Measurements from ENCODE around the gene CCR7. TPM values are rescaled to one million over a fixed set of nuclear protein-coding genes. Genes with fewer than 3 reads are reported as not detected.

CCR7 gene
- total RNA-seq, 1 donor from 2014 or later, result 1.1 TPM

DNA sequence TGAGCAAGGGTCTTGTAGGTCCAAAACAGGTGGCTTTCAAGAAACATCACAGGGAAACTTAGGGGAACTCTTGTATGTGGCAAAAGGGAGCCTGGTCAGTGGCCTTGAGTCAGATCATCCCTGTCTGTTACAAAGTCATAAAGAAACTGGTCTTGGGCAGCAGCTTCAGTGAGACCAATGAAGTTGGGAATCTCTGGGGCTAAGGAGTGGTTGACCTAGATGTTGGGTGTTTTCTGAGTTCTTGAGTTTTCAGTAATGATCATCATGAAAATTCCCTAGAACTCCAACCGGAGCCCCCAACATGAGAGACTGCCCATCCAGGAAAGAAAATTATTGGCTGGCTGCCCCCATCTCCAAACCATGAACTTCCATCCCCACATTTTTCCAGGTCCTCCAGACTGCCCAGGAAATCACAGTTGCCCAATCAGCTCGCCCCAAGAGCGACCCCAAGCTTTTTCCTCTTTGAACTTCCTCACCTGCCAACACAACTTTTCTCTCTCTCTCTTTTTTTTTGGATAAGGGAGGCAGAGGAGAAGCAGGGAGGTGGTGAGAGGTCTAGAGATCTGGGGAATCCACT is 3.9 kb downstream of the CCR7 start:
- Histone ChIP-seq H3K27me3 (no peaks in the 10 kb centered on the region), H3K27ac (no peak overlapping the region), H3K4me1 (peaks cover 26% of the 10 kb centered on the region), H3K9me3 (no peaks in the 10 kb centered on the region), H3K36me3 (no peaks in the 10 kb centered on the region), H3K4me3 (no peak overlapping the region)
- intact Hi-C loops (cut with DNase I), result no loop called here
- DNase-seq, result no peak
- no peak for ATAC-seq
- TF ChIP-seq, protein P1, sequence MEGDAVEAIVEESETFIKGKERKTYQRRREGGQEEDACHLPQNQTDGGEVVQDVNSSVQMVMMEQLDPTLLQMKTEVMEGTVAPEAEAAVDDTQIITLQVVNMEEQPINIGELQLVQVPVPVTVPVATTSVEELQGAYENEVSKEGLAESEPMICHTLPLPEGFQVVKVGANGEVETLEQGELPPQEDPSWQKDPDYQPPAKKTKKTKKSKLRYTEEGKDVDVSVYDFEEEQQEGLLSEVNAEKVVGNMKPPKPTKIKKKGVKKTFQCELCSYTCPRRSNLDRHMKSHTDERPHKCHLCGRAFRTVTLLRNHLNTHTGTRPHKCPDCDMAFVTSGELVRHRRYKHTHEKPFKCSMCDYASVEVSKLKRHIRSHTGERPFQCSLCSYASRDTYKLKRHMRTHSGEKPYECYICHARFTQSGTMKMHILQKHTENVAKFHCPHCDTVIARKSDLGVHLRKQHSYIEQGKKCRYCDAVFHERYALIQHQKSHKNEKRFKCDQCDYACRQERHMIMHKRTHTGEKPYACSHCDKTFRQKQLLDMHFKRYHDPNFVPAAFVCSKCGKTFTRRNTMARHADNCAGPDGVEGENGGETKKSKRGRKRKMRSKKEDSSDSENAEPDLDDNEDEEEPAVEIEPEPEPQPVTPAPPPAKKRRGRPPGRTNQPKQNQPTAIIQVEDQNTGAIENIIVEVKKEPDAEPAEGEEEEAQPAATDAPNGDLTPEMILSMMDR (IDR thresholded peaks at IDR 0.05), result no peak

DNA sequence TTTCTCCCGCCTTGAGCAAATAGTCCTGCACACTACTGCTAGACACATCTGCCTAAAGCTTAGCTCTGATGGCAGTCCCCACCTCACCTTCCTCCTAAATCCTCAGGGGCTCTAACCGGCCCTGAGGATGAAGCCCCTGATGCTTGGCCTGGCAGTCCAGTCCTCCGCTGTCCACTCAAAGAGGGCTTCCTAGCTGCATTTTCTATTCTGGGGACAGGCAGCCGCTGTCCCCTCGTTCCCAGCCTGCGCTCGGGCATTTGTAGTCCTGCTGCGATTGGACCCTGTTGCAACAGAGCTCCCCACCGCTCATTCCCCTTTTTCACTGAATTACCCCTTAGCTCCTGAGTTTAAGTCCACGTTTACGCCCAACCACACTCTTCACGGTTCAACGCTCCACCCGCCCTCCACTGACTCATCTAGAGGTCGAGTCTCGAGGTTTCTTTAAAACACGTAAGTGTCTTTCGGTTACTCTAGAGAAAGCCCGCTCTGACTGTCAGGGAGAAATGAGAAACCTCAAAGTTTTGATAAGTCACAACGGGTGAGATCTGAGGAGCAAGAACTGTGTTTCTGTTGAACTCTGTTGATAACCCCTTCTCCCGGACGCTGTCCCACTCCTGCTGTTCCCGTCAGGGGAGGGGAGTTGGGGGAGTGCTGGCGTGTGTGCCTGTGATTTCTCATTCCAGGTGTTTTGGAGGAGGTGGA is 4.5 kb downstream of the CCR7 start:
- Histone ChIP-seq H3K36me3 (no peaks in the 10 kb centered on the region), H3K4me3 (peak overlapping the region; percentile 12), H3K27me3 (no peaks in the 10 kb centered on the region), H3K9me3 (no peaks in the 10 kb centered on the region), H3K27ac (peak overlapping the region; percentile 66), H3K4me1 (peaks cover 30% of the 10 kb centered on the region)
- intact Hi-C loops (cut with DNase I), result no loop called here
- ATAC-seq (peak; percentile 4), DNase-seq (peak; percentile 48)
- TF ChIP-seq, protein P1 (IDR thresholded peaks at IDR 0.05), result peak; percentile 15

DNA sequence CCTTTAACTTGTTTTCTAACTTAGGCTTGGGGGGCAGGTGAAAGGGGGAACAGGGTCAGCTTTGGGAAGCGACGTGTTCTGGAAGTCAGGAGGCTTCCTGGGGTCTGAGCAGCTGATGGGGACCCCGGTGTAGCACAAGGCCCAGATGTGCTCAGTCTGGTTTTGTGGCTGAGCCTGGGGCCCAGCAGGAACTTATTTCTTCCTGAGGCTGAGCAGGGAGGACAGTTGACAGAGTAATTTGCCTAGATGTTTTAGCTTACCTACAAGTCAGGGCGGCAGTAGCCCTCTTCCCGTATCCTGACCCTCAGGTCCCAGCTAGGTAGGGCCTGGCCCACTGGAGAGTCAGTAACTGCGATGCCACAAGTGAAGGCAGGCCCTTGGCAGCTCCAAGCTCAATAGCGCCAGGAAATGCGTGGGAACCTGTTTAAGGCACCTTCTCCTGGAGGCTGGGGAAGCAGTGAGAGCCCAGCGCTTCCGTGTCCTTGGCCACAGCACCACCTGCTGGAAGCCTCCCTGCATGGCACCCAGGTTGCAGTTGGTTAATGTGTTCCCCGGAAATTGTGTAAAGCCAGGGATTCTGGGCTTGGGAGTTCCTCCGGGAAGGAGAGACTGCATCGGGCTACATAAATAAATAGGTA is 5.2 kb downstream of the CCR7 start:
- H3K36me3 ChIP-seq, result no peaks in the 10 kb centered on the region
- intact Hi-C loops (cut with DNase I), result loop anchor here (5.0 kb wide), 1 partner anchor 118 kb away; the partner anchor contains the start of gene IGFBP4
- TF ChIP-seq, protein P1 (IDR thresholded peaks at IDR 0.05), result peak; percentile 99
- peak; percentile 93 for DNase-seq
- H3K27me3 ChIP-seq, result no peaks in the 10 kb centered on the region
- peak; percentile 97 for ATAC-seq
- peaks cover 30% of the 10 kb centered on the region for H3K4me1 ChIP-seq
- peak overlapping the region; percentile 66 for H3K27ac ChIP-seq
- H3K4me3 ChIP-seq, result peak overlapping the region; percentile 12
- no peaks in the 10 kb centered on the region for H3K9me3 ChIP-seq

DNA sequence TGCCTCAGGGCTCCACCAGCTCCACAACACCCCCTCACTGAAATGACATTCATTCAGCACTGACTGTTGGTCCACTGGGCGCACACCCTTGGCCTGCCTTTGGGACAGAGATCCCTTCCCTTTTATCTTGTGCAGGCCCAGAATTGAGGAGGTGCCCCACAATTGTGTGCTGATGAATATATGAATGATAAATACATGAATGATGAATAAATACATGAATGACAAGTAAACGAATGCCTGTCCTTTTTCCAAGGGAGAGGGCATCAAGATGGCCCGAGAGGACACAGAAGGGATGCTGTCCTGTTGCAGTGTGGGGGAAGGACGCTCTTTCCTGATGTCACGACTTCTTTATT is 5.7 kb downstream of the CCR7 start:
- H3K9me3 ChIP-seq, result no peaks in the 10 kb centered on the region
- ATAC-seq (no peak), DNase-seq (no peak)
- intact Hi-C loops (cut with DNase I), result loop anchor here (5.0 kb wide), 1 partner anchor 117 kb away; the partner anchor contains the start of gene IGFBP4
- peak overlapping the region; percentile 66 for H3K27ac ChIP-seq
- H3K27me3 ChIP-seq, result no peaks in the 10 kb centered on the region
- no peaks in the 10 kb centered on the region for H3K36me3 ChIP-seq
- TF ChIP-seq, protein P1 (IDR thresholded peaks at IDR 0.05), result no peak
- peaks cover 34% of the 10 kb centered on the region for H3K4me1 ChIP-seq
- no peak overlapping the region for H3K4me3 ChIP-seq

DNA sequence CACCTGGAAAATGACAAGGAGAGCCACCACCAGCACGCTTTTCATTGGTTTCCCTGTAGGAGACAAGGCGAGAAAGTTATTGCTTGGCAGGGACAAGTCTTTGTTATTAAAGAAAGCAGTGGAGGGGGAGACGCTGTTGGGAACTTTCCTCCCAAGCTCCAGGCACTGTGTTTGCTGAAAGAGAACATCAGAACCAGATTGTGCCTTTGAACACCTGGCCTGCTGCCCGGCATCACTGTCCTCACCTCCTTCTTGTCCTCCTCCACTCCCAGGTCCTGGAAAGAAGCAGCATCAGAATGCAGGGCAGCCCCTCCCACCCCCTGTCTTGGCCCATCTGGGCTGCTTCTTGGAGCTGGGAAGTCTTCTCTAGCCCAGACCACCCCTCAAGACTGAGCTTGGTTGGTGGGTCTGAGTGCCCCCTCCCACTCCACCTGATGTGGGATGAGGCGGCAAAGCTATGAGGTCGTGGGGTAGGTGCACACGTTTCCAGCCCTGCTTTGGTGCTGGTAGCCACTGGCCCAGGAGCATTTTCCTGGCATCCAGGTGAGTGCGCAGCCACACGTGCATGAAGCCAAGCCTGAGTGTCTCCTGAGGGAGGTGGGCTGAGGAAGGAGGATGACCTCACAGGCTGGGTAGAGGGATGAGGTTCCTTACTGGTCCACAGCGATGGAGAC is 6.2 kb downstream of the CCR7 start:
- Histone ChIP-seq H3K36me3 (no peaks in the 10 kb centered on the region), H3K27me3 (no peaks in the 10 kb centered on the region), H3K9me3 (no peaks in the 10 kb centered on the region), H3K27ac (no peak overlapping the region), H3K4me3 (no peak overlapping the region), H3K4me1 (peaks cover 39% of the 10 kb centered on the region)
- intact Hi-C loops (cut with DNase I), result loop anchor here (5.0 kb wide), 1 partner anchor 117 kb away; the partner anchor contains the start of gene IGFBP4
- TF ChIP-seq, protein P1 (IDR thresholded peaks at IDR 0.05), result no peak
- no peak for ATAC-seq
- DNase-seq, result peak; percentile 53

Data from upper lobe of right lung (tissue), 1 donor.